GM18870 (cell line): ENCODE results near the gene C6orf120.

Experiments
- ATAC-seq: cut with Tn5 transposase; IDR thresholded peaks from one replicate; pipeline ENCODE4 v1.9.1; 2021; ENCODE audit warnings: moderate library complexity; ENCODE audit not compliant: unreplicated experiment

Gene C6orf120

DNA sequence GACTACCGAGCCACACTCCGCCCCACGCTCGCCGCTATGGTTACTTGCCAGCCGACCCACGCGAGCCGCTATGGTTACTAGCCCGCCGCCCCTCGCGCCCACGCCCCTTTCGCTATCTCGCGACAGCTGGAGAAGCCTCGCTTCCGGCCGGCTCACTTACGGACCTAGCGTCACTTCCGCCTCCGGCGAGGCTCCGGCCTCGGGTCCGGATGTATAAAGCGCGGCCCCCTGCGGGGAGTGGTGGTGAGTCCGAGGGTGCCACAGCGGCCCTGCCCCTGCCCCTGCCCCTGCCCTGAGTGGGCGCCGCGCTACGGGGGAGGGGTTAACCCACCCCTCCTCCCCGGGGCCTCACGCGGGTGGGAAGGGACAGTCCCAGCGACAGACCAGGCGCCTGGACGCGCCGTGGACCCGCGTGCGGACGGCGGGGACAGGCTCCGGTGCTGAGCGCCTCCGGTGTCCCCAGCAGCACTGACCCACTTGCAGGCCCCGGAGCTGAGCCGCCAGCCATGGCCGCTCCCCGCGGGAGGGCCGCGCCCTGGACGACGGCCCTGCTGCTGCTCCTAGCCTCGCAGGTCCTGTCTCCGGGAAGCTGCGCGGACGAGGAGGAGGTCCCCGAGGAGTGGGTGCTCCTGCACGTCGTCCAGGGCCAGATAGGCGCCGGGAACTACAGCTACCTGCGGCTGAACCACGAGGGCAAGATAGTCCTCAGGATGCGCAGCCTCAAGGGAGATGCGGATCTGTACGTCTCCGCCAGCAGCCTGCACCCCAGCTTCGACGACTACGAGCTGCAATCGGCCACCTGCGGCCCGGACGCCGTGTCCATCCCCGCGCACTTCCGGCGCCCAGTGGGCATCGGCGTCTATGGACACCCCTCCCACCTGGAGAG, at the start of gene C6orf120, which contains the start of gene WDR27:
Gene C6orf120 (plus strand): TSS at position 173 of the 886 bp plus-strand sequence. CDS start 334 bp downstream, at position 507.
Gene WDR27 (minus strand): TSS at position 76 of the 886 bp plus-strand sequence. CDS start 13,024 bp downstream, outside the sequence.
- peak; percentile 88 for ATAC-seq

DNA sequence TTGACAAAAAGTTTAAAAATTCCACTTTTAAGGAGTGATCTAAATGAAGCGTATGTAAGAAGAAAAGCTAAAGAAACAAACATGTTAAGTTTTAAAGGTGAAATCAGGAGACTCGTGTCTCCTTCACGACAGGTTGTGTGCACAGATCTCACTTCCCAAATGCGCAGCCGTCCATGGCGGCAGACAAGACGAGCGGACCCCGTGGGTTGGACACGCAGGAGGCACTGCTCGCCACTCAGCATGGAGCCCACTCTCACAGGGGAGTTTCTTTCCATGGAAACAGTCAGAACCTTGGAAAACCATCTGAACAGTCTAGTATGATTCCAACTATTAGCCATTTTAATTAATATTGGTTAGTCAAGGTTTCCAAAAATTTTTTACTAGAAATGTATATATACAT, 49.0 kb upstream of the C6orf120 start:
- no peak for ATAC-seq

DNA sequence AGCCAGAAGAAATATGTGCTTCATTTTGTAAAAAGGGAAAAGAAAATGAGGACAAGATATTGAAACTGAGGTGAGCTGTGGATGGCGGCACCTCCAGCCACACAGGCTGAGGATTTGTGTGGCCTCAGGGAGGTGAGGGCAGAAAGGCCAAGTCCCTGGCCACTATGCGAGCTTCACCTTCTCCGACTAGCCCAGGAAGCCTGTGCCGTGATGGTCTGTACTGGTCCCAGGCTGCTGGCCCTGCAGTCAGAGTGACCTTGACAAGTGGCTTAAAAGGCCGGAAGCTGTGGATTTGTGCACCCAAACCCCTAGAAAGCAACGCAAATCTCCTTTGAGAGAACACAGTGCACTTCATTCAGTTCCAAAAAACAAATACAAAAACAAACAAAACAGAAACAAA, 48.2 kb upstream of the C6orf120 start:
- ATAC-seq: no peak

DNA sequence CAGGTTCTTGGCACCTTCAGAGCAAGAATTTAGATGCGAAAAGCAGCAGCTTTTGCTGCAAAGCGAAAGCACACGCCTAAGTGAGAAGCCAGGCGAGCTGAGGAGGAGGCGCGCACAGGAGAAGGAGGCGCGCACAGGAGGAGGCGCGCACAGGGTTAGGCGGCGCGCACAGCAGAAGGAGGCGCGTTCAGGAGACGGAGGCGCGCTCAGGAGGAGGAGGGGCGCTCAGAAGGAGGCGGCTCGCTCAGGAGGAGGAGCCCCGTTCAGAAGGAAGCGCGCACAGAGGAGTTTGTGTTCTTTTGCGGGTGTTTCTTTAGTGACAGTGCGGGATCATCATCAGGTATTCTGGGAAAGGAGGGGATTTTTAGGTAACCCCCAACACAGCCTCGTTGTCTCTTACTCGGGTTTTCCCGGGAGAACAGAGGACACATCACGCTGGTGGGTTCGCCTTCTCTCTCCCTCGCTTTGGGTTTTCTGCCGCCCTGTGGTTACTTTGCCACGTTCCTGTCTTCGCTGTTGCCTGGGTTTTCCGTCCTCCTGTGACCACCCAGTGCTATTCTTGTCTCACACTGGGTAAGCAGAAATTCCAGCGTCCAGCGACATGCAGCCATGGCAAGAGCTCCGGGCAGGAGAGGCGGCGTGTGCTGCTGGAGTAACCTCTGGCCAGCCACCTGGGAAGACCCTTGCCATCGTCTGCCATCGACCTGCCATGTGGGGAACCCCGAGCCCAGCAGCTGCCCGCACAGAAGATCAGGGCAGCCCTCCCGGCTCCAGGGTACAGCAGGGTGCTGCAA, 47.1 kb upstream of the C6orf120 start:
- ATAC-seq: peak; percentile 66

DNA sequence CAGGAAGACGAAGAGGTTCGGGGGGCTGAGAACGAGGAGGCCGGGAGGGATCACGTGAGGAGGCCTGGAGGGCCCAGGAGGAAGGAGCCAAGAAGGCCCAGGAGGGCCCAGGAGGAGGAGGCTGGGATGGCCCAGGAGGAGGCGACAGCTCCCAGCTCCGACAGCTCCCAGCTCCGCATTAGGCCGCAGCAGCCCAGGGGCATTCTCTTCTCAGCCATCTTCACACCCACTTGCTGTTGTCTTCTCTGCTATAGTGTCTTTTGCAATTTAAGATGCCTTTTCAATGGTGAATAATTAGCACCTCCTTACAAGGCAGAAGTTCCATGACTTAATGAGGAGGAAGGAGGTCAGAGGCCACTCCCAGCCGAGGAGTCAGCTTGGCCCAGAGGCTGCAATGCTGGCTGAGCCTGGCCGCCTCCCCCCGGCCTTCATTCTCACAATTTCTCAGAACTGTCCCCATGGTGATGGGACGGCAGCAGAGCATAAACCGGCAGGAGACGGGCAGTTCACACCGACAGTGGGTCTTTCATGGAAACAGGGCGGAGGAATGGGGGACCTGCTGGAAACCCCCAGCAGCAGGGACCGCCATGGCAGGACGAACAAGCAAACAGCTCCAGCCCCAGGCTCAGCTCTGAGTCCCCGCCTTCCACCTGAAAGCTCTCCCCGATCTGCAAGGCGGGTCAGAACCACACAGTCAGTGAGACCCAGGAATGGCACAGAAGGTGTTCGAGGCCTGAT, 45.2 kb upstream of the C6orf120 start:
- ATAC-seq: no peak

DNA sequence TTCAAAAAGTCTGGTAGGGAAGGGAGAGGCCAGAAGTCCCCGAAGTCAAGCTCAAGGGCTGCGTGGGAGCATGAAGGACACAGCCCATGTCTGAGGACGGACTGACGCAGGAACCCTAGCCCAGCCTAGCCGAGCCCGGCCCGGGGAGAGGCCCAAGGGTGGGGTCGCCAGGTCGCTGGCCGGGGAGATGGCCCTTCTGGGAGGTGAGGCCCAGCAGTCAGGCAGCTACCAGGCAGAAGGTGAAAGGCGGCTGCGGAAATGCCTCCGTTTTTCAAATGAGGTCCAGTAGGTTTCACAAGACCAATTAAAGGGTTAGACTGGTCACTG, 44.7 kb upstream of the C6orf120 start:
- no peak for ATAC-seq

DNA sequence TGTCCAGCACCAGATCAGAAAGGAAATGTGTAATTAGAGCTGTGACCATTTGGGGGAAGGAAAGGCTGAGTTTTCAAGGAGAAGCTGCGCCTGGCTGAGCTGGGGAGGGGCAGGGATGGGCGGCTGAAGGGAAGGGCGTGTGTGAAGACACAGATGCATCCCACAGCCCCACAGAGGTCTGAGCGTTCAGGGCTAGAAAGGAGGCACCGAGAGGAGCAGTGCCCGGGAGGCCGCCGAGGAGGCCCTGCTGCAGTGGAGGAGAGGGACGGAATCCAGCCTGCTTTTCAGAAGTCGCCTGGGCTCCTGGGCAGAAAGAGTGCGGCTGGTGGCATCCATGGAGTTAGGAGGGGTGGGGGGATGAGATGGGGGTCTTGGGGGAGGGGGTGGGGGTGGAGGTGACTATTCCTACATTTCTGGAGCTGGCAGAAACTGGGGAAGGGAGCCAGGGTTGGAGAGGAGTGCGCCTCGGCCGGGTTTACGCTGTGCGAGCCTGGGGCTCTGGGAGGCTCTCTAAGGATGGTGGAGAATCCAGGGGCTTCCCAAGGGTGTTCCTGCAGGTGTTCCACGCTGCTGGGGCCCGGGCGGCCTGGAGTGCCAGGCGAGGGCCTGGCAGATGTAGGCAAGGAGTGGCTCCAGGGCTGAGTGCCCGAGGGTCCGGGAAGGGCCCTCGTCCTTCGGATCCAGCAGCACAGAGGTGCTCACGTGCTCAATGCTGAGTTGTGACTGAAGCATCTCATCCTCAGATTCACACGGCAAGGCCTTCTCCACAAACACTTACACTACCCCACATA, 41.9 kb upstream of the C6orf120 start:
- ATAC-seq: no peak

DNA sequence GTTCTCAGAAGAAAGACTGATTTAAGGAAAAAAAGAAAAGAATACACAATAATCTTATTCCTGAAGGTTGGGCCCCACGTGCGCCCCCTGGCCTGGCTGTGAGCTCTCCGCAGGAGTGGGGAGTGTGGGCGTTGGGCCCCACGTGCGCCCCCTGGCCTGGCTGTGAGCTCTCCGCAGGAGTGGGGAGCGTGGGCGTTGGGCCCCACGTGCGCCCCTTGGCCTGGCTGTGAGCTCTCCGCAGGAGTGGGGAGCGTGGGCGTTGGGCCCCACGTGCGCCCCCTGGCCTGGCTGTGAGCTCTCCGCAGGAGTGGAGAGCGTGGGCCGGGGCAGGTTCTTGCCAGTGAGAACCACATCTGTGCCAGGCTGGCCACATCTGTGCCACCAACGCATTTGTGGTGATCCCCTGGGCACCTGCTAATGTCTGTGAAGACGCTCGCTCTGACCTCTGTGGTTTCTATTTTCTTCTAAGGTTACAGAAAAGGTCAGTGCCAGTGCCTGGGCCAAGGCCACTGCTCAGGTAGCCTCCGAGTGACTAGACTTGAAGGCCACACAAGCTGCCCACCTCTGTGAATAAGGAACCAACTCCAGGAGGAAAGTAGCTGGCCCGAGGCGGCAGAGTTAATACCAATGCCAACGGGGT, 41.1 kb upstream of the C6orf120 start:
- ATAC-seq: no peak

DNA sequence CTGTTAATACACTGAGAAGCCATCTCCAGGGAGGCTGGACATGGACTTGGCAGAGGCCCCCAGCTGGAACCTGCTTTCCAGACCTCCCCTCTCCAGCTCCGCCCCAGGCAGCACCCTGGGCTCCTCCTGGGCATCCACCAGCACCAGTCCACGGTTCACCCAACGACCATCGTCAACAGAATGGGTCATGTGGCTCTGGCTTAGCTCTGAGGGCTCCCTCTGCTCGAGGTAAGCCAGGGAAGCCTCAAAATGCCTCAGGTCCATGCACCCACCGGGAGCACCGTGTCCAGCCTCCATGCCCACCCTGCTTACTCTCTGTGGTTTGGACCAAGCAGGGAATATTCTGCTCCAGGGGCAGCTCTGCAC, 40.6 kb upstream of the C6orf120 start:
- ATAC-seq: no peak

DNA sequence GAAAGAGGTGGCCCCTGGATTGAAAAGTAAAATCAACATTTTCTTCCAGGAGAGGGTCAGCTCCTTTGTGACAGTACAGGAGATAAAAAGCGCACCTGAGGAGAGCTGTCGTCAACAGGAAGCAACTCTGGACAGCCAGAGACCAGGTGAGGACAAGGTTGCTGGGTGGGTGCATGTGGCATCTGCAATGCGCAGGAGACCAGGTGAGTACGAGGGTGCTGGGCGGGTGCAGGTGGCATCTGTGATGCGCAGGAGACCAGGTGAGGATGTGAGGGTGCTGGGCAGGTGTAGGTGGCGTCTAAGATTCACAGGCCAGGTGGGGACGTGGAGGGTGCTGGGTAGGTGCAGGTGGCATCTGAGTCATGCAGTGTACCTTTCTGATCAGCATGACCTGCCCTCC, 38.5 kb upstream of the C6orf120 start:
- ATAC-seq: no peak

DNA sequence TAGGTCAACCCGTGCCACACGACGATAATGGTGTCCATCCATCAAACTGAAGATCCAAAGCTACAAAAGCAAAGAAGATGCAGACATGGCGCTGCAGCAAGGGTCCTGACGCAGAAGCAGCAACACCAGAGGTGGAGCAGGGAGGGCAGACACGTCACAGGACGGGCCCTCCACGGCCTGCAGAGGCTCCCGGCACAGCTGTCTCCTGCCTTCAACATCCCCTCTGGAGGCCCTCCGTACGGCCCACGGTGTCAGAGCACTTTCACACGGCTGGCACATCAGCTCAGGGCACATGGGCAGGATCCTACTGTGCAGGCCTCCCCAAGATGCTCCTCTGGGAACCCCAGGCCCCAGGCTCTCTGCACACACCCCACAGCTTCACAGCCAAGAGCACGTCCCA, 37.7 kb upstream of the C6orf120 start:
- no peak for ATAC-seq

DNA sequence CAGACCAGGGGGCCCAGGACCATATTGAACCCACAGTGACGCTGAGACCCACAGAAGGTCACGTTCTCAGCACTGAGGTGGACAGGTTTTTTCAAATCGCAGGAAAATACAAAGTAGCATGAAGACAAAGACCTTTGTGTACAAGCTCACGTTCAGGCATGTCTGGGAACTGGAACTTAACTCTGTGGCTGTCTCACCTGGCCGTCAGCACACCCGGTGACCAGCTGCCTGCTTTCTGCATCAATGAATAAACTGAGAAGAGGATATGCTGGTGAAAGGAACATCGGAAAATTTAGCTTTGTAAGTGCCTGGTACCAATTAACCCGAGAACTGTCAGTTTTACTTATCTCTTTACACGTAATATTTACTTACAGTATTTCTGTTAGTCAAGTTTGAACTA, 36.6 kb upstream of the C6orf120 start:
- no peak for ATAC-seq

DNA sequence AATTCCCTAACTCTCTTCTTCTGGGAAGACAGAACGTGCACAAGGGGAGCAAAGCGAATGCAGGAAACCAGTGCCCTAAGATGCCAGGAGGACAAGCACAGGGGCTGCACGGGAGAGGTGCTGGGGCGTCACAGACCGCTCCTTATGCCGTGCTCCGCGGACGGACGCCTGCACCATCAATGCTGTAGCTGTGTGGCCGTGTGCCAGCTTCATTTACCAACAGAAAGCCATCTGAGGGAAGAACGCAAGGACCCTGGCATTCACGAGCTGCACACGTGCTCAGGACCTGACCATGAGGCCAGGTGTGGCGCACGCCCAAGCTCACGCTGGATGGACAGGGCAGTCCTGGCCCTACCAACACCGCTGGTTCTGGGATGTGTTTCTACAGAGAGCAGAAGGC, 35.5 kb upstream of the C6orf120 start:
- ATAC-seq: no peak

DNA sequence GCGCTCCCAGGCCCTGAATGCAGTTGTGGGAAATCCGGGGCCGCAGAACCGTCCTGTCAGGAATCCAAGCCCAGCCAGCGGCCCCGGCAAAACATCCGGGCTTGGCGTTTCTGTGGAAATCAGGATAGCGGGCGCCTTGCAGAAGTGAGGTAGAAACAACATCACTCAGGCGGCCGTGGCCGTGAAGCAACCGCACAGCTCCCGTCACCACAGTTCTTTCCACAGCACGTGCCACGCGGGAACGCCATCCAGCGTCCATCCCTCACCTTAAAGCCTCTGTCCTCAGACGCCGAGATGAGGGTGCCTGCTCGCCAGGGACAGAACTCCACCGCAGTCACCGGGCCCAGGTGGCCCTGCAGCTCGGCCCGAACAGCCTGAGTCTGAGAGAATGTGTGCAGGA, 34.2 kb upstream of the C6orf120 start:
- ATAC-seq: no peak

DNA sequence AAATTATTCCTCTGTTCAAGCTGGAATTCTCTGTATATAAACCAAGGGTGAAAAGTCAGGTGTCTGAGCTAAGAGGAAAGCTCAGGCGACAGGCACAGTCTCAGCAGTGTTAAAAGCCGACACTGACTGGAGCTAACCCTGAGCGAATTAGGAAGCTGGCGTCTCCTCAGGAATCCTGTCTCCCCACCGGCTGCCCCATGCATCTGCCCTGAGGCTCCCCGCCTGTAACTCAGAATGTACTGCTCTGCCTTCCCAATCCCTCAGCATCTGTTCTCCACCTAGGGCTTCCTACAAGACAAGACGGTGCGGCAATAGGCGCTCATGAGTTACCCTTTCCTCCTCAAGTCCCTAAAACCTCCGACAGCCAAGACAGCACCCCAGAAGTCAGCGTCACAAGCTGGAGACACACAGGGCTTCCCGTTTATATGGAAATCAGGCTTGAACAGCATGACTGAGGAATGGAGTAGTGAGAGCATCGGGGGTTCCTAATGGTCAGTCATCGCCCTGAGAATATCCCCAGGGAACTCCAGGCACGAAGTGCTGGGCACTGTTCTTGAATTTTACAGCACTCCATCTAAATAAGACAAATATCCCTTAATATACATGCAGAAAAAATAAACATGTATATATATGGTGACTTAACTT, 33.6 kb upstream of the C6orf120 start:
- ATAC-seq: no peak

DNA sequence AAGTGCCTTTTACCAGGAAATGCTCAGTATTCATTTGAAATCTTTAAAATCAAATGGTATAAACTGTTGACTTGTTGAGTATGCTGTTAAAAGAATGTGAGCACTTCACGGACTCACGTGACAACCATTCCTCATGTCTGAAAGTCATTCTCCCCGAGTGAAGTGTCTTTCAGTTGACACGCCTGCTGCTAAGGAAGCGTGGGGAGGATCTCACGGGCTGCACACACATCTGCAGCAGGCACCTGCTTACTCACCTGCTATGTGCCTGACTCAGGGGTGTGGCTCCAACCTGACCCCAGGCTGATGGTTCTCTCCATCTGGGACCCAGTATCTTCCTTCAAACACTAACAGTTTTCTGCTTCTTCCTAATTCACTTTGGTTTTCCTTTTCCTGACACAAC, 32.8 kb upstream of the C6orf120 start:
- no peak for ATAC-seq

DNA sequence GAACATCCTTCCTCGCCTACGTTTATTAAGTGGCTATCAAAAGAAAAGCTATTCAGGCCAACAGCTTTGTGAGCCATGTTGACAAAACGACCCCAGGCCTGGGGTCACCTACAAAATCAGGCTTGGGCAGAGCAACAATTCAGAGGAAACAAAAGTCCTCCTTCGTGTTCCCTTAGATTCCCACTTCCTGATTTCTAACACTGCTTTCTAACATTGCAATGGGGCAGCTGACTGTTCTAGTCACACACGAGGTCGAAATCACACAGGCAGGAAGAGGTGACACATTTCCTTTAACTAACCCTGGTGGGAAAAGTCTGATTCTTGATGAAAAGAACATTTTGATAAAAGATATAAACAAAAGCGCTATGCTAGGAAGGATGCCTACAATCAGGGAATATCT, 32.0 kb upstream of the C6orf120 start:
- no peak for ATAC-seq

DNA sequence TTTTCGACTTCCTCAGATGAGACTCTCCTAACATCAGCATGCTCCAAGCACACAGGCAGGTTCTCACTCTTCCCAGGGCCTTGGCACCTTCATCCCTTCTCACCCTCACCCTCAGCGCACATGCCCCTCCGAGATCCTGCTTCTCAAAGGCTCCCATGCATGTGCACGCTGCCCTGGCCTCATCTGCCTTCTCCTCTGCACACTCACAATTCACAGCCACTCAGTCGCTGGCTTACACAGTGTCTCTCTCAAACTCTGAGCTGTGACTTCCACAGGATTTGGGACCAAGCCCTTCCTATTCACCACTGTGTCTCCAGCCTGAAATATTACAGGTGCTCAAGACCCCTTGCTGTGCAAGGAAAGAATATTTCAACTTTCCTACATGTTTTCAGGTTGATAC, 30.4 kb upstream of the C6orf120 start:
- no peak for ATAC-seq

DNA sequence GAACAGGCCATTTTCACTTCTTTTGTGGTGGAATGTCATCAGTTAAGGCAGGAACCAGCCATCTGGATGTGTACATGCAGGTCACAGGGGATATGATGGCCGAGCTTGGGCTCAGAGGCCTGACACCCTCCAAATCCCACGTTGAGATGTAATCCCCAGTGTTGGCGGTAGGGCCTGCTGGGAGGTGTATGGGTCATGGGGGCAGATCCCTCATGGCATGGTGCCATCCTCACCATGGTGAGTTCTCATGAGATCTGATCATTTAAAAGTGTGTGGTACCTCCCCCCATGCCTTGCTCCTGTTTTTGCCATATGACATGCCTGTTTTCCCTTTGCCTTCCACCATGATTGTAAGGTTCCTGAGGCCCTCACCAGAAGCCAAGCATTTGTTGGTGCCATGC, 26.9 kb upstream of the C6orf120 start:
- ATAC-seq: no peak

DNA sequence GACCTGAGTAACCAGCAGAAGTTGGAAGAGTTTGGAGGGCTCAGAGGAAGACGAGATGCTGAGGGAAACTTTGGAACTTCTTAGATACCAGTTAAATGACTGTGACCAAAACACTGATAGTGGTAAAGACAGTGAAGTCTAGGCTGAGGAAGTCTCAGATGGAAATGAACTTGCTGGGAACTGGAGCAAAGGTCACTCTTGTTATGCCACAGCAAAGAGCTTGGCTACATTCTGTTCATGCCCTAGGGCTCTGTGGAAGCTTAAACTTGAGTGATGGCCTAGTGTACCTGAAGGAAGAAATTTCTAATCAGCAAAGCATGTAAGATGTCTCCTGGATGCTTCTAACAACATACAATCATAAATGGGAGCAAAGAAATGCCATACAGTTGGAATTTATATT, 24.8 kb upstream of the C6orf120 start:
- no peak for ATAC-seq
